ENCODE data around the gene DGKD.

DGKD gene

DNA sequence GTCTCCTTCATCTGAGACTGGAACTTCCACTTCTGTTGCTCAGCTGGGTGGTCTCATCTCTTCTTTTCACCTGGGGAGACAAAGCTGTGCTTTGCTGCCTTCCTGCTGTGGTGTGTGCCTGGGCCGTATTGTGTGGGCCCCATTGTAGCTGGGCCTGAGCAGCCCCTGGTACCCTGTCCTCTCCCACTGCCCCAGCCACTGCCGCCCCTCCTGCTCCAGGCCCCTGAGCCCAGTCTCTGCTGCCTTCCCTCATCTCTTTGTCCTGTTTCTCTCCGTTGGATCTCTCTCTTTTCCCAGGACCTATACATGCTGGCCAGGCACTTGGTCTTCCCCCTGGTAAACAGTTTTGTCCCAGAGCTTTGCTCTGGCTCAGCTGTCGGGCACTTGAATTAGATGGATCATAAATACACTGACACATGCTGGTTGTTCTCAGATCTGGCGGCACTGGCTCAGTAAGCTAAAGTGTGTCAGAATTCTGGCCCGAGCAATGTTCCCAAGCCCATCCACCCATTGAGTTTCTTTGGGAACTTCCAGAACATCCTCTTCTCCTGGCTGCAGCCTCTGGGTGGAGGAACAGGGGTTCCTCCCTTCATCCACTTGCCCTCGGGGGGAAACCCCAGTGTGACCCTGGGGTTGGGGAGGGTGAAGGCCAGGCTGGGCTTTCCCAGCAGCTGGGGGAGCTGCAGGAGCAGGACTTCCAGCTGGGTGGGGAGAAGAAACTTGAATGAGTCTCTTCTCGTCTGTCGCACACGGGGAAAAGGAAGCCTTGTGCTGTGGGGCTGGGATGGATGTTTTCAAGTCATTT lies 99.0 kb downstream of the DGKD start:
- no peak overlapping the region for H3K4me2 ChIP-seq (ENCODE audit: low read length)
- H3K79me2 ChIP-seq (ENCODE audit: low read length): no peaks in the 10 kb centered on the region
- no peak overlapping the region for H3K9ac ChIP-seq (ENCODE audit: low read length)
- no peaks in the 10 kb centered on the region for H3K36me3 ChIP-seq (replicated peaks; ENCODE audit: low read depth, low read length)
- H3K27ac ChIP-seq (ENCODE audit: low read length): no peak overlapping the region
- H3K9me3 ChIP-seq (ENCODE audit: insufficient read depth, low read length): no peaks in the 10 kb centered on the region
- H3K27me3 ChIP-seq (ENCODE audit: low read depth, low read length): no peaks in the 10 kb centered on the region
- no peaks in the 10 kb centered on the region for H4K20me1 ChIP-seq (ENCODE audit: insufficient read depth, low read length)
- no peak overlapping the region for H2AFZ ChIP-seq (ENCODE audit: low read depth, low read length)
- H3K4me3 ChIP-seq (ENCODE audit: low read length): no peak overlapping the region
- H3K4me1 ChIP-seq (ENCODE audit: low read length): no peaks in the 10 kb centered on the region
- TF ChIP-seq, protein P1, sequence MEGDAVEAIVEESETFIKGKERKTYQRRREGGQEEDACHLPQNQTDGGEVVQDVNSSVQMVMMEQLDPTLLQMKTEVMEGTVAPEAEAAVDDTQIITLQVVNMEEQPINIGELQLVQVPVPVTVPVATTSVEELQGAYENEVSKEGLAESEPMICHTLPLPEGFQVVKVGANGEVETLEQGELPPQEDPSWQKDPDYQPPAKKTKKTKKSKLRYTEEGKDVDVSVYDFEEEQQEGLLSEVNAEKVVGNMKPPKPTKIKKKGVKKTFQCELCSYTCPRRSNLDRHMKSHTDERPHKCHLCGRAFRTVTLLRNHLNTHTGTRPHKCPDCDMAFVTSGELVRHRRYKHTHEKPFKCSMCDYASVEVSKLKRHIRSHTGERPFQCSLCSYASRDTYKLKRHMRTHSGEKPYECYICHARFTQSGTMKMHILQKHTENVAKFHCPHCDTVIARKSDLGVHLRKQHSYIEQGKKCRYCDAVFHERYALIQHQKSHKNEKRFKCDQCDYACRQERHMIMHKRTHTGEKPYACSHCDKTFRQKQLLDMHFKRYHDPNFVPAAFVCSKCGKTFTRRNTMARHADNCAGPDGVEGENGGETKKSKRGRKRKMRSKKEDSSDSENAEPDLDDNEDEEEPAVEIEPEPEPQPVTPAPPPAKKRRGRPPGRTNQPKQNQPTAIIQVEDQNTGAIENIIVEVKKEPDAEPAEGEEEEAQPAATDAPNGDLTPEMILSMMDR (IDR thresholded peaks at IDR 0.05; ENCODE audit: low read depth, low read length): no peak
- TF ChIP-seq EZH2phosphoT487 (IDR thresholded peaks at IDR 0.05; ENCODE audit: low read depth): no peak

DNA sequence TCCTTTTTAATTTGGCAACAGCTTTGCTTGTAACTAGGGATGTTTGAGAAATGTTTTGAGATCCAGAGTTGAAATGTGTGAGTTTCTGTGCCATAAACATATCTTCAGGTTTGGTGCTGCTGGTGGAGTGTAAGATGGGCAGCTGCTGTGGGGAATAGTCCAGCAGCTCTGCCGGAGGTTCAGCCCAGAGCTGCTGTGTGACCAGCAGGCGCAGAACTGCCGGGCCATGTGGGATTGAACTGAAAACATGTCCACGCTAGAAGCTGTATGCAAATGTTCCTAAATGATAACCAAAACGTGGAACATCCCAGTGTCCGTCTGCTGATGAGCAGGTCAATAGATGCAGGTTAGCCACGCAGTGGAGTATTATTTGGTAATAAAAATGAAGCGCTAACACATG lies 99.6 kb downstream of the DGKD start:
- H3K4me3 ChIP-seq (ENCODE audit: low read length): no peak overlapping the region
- no peak overlapping the region for H3K4me2 ChIP-seq (ENCODE audit: low read length)
- H3K27me3 ChIP-seq (ENCODE audit: low read depth, low read length): no peaks in the 10 kb centered on the region
- H3K9ac ChIP-seq (ENCODE audit: low read length): no peak overlapping the region
- no peaks in the 10 kb centered on the region for H3K9me3 ChIP-seq (ENCODE audit: insufficient read depth, low read length)
- no peak overlapping the region for H3K27ac ChIP-seq (ENCODE audit: low read length)
- H3K4me1 ChIP-seq (ENCODE audit: low read length): no peaks in the 10 kb centered on the region
- H4K20me1 ChIP-seq (ENCODE audit: insufficient read depth, low read length): no peaks in the 10 kb centered on the region
- H2AFZ ChIP-seq (ENCODE audit: low read depth, low read length): no peak overlapping the region
- H3K79me2 ChIP-seq (ENCODE audit: low read length): no peaks in the 10 kb centered on the region
- TF ChIP-seq, protein P1 (IDR thresholded peaks at IDR 0.05; ENCODE audit: low read depth, low read length): no peak
- no peak for TF ChIP-seq EZH2phosphoT487 (IDR thresholded peaks at IDR 0.05; ENCODE audit: low read depth)
- no peaks in the 10 kb centered on the region for H3K36me3 ChIP-seq (replicated peaks; ENCODE audit: low read depth, low read length)

DNA sequence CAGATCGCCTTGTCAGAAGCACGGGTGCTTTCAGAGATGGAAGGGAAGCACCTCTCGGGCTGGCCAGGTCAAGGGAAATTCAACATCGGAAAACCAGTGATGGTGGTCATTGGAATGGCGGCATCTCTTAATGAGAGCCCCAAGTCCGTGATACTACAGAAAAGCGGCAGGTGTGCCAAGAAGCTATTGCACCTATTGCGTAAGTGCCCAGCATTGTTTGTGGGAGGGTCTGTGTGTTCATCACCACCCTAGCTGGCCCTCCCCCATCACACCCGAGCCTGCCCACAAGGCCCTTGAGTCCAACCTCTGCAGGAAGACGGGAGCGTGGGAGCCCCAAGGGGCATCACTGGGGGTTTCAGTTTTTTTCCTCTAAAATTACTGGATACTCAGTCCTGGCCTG lies 100.7 kb downstream of the DGKD start:
- Histone ChIP-seq H2AFZ (ENCODE audit: low read depth, low read length) (no peak overlapping the region), H4K20me1 (ENCODE audit: insufficient read depth, low read length) (no peaks in the 10 kb centered on the region), H3K4me2 (ENCODE audit: low read length) (no peak overlapping the region), H3K4me1 (ENCODE audit: low read length) (no peaks in the 10 kb centered on the region), H3K9ac (ENCODE audit: low read length) (no peak overlapping the region), H3K27ac (ENCODE audit: low read length) (no peak overlapping the region), H3K9me3 (ENCODE audit: insufficient read depth, low read length) (no peaks in the 10 kb centered on the region), H3K79me2 (ENCODE audit: low read length) (no peaks in the 10 kb centered on the region), H3K27me3 (ENCODE audit: low read depth, low read length) (no peaks in the 10 kb centered on the region), H3K4me3 (ENCODE audit: low read length) (no peak overlapping the region), H3K36me3 (replicated peaks; ENCODE audit: low read depth, low read length) (no peaks in the 10 kb centered on the region)
- TF ChIP-seq EZH2phosphoT487 (IDR thresholded peaks at IDR 0.05; ENCODE audit: low read depth): no peak
- TF ChIP-seq, protein P1 (IDR thresholded peaks at IDR 0.05; ENCODE audit: low read depth, low read length): no peak

DNA sequence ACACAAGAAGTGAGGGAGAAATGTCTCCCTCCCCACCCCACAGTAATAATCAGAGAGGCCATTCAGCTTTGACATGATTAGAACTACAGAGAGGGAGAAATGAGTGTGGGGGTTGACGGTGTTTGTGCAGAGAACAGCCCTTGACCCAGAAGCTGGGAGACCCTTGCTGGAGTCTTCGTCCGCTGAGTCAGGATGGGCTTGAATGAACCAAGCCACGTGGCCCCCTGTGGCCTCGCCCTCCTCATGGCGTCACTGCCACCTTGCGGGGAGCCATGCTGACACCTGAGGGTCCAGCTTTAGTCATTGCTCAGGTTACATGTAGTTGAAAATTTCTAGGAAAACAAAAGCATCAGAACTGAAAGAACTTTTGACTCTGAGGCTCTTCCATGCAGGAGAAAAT lies 101.2 kb downstream of the DGKD start:
- H3K27ac ChIP-seq (ENCODE audit: low read length): no peak overlapping the region
- no peak for TF ChIP-seq EZH2phosphoT487 (IDR thresholded peaks at IDR 0.05; ENCODE audit: low read depth)
- TF ChIP-seq, protein P1 (IDR thresholded peaks at IDR 0.05; ENCODE audit: low read depth, low read length): no peak
- H3K36me3 ChIP-seq (replicated peaks; ENCODE audit: low read depth, low read length): no peaks in the 10 kb centered on the region

More for the DNA sequence above, 101.2 kb downstream of the DGKD start:
- Histone ChIP-seq H4K20me1 (ENCODE audit: insufficient read depth, low read length) (no peaks in the 10 kb centered on the region), H3K79me2 (ENCODE audit: low read length) (no peaks in the 10 kb centered on the region), H3K9me3 (ENCODE audit: insufficient read depth, low read length) (no peaks in the 10 kb centered on the region), H3K4me1 (ENCODE audit: low read length) (no peaks in the 10 kb centered on the region), H3K9ac (ENCODE audit: low read length) (no peak overlapping the region), H3K27me3 (ENCODE audit: low read depth, low read length) (no peaks in the 10 kb centered on the region), H3K4me2 (ENCODE audit: low read length) (no peak overlapping the region), H2AFZ (ENCODE audit: low read depth, low read length) (no peak overlapping the region), H3K4me3 (ENCODE audit: low read length) (no peak overlapping the region)

Data from OCI-LY3 (cell line).